Activated naive CD4-positive, alpha-beta T cell treated with anti-CD3 and anti-CD28 coated beads, Interleukin-2, amount 50 U/mL, for 16 hours (primary cell): ENCODE measurements around the gene GRIK4.
A peak's percentile ranks its signal among the peaks of the same experiment; 100 is the strongest.

ENCODE experiments used
- DNase-seq: peaks from one replicate; pipeline ENCODE4 v3.0.0-alpha.2; 2020

Gene GRIK4

GRCh38 chr11:120931057-120931779, 419.7 kb downstream of the GRIK4 start:
- DNase-seq: no peak

GRCh38 chr11:120932305-120932915, 420.9 kb downstream of the GRIK4 start:
- no peak for DNase-seq

- DNase-seq: no peak
These were observed 424.8 kb downstream of the GRIK4 start for GRCh38 chr11:120936356-120936755.

- DNase-seq: no peak
These were observed 426.0 kb downstream of the GRIK4 start for GRCh38 chr11:120937501-120937900.

- DNase-seq: no peak
These were observed 426.7 kb downstream of the GRIK4 start for GRCh38 chr11:120938260-120938659.

- no peak for DNase-seq
These were observed 428.8 kb downstream of the GRIK4 start for GRCh38 chr11:120940160-120940848.

GRCh38 chr11:120941000-120941399, 429.5 kb downstream of the GRIK4 start:
- DNase-seq: no peak

- no peak for DNase-seq
These were observed 431.2 kb downstream of the GRIK4 start for GRCh38 chr11:120942701-120943100.

GRCh38 chr11:120945042-120945441, 433.5 kb downstream of the GRIK4 start:
- no peak for DNase-seq

- no peak for DNase-seq
These were observed 439.3 kb downstream of the GRIK4 start for GRCh38 chr11:120950880-120951279.

- peak; percentile 61 for DNase-seq
These were observed 441.2 kb downstream of the GRIK4 start for GRCh38 chr11:120952461-120953434.

GRCh38 chr11:120954381-120954780, 442.8 kb downstream of the GRIK4 start:
- no peak for DNase-seq

- DNase-seq: no peak
These were observed 445.4 kb downstream of the GRIK4 start for GRCh38 chr11:120956710-120957495.

GRCh38 chr11:120958185-120958584, 446.6 kb downstream of the GRIK4 start:
- DNase-seq: no peak

GRCh38 chr11:120959189-120959588, 447.6 kb downstream of the GRIK4 start:
- no peak for DNase-seq

GRCh38 chr11:120964857-120965256, 453.3 kb downstream of the GRIK4 start:
- DNase-seq: no peak

GRCh38 chr11:120966840-120967239, 455.3 kb downstream of the GRIK4 start:
- no peak for DNase-seq

- DNase-seq: no peak
These were observed 458.4 kb downstream of the GRIK4 start for GRCh38 chr11:120969993-120970392.

- DNase-seq: no peak
These were observed 460.3 kb downstream of the GRIK4 start for GRCh38 chr11:120971825-120972224.

- DNase-seq: no peak
These were observed 461.1 kb downstream of the GRIK4 start for GRCh38 chr11:120972621-120973020.

GRCh38 chr11:120973501-120973900, 462.0 kb downstream of the GRIK4 start:
- no peak for DNase-seq

GRCh38 chr11:120974466-120974865, 462.9 kb downstream of the GRIK4 start:
- DNase-seq: no peak
